HEK293T (cell line): ENCODE data around the gene TMC4.

Source experiments
- CTBP1 ChIP-seq: fragments of 450-650 bp; IDR thresholded peaks from 2 replicates; pipeline ENCODE4 v1.6.1; 2016; ENCODE audit warnings: borderline replicate concordance
- FOXA1 ChIP-seq: fragments of 450-650 bp; IDR thresholded peaks from 2 replicates; pipeline ENCODE4 v1.6.1; 2016; ENCODE audit warnings: mild to moderate bottlenecking
- FOXK2 ChIP-seq: fragments of 450-650 bp; IDR thresholded peaks from 2 replicates; pipeline ENCODE4 v1.6.1; 2016; ENCODE audit warnings: mild to moderate bottlenecking
- FOXM1 ChIP-seq: fragments of 450-650 bp; IDR thresholded peaks from 2 replicates; pipeline ENCODE4 v1.6.1; 2017; ENCODE audit warnings: mild to moderate bottlenecking, borderline replicate concordance

DNA sequence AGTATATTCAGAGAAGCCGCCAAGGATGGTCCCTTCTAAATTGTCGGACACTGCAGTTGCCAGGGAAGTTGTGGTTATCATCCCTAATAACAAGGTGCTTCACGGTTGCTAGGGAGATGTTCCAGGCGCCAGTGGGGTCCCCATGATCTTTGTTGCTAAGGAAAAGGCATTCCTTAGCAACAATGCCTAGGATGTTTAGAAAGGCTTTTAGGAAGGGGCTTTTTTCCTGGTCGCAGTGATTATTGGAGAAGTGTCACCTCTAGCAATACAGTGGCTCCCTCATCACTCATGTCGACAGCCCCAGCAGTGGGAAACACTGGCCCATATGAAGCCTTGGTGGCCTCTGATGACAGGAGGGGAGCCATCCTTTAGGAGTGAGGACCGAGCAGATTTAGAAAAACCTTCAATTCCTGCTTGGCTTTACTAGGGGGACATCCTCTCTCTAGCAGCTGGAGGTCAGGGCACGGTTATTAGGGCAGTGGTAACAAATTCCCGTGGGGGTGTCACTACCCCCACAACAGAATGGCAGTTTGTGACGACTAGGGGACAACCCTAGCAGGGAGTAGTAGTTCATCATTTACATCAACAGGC lies 6.4 kb upstream of the TMC4 start:
- no peak for TF ChIP-seq FOXA1
- no peak for TF ChIP-seq CTBP1
- TF ChIP-seq FOXM1 = no peak
- no peak for TF ChIP-seq FOXK2
